Measurements from ENCODE around the gene ARHGAP40.

DNA sequence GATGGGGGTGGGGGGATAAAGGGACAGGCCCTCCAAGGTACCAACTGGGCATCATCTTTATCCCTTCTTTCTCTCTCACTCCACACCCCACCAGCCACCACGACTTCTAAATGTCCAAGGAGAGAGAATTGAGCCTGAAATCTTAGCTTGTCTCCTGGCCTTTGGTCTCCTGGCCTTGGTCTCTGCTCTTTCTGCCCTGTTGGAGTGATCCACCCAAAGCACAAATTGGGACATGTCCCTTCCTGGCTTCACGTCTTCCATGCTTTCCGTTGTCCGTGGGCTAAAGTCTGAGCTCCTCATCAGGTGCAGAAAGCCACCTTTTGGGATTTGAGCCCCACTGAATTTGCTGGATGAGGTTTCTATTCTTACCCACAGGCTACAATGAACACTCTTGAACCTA, 12.3 kb upstream of the ARHGAP40 start:
- TF ChIP-seq POLR2AphosphoS5 (IDR thresholded peaks at IDR 0.05), result no peak
- TF ChIP-seq POLR2A (IDR thresholded peaks at IDR 0.05), result no peak
